ENCODE results near the gene NUB1.
A peak's percentile ranks its signal among the peaks of the same experiment; 100 is the strongest.

The NUB1 gene

DNA sequence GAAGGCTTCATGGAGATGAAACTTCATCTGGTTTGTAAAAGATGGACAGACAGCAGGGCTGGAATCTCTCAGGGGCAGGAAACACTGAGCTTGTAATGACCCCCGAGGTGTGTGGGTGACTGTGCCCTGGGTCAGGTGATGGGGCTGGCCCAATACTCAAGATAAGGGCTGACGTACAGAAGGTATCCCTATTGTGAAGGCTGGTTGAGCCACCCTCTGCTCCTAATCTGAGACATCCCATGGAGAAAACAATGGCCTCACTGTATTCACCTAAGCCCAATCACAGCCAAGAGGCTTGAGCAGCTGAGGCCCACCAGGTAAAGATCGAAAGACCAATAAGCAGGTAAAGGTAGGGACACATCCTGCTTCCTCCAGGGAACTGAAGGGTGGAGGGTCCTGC lies 34.8 kb upstream of the NUB1 start:
- Histone ChIP-seq H2BK15ac (replicated peaks; ENCODE audit: low read depth) (no peak overlapping the region), H2AK5ac (ENCODE audit: low read length) (no peak overlapping the region), H3K4me2 (ENCODE audit: low read length) (no peak overlapping the region), H3K4me3 (ENCODE audit: low read length) (no peak overlapping the region), H3K23ac (ENCODE audit: low read length) (no peak overlapping the region), H2BK5ac (ENCODE audit: low read length) (no peak overlapping the region), H3K27me3 (ENCODE audit: insufficient read depth, low read length, poor library complexity) (no peaks in the 10 kb centered on the region), H2BK120ac (ENCODE audit: low read depth, low read length) (no peak overlapping the region), H3K27ac (ENCODE audit: low read depth, low read length) (no peak overlapping the region), H3K36me3 (ENCODE audit: control insufficient read depth, insufficient read depth, low read length) (no peaks in the 10 kb centered on the region), H3K4ac (ENCODE audit: low read depth, low read length) (no peak overlapping the region), H3K9ac (ENCODE audit: low read length) (no peak overlapping the region), H4K8ac (ENCODE audit: low read depth, low read length) (no peak overlapping the region), H3K56ac (ENCODE audit: low read length) (no peak overlapping the region), H3K79me2 (ENCODE audit: control insufficient read depth, insufficient read depth, low read length) (no peaks in the 10 kb centered on the region), H4K5ac (ENCODE audit: low read length) (no peak overlapping the region), H3K79me1 (ENCODE audit: low read length) (no peaks in the 10 kb centered on the region), H3K4me1 (ENCODE audit: control insufficient read depth, low read depth, low read length) (peaks cover 2% of the 10 kb centered on the region), H3K18ac (ENCODE audit: low read length) (no peak overlapping the region)
- peak; percentile 74 for DNase-seq
- no CpG with 5 or more reads among the region's 3 CpGs for WGBS (ENCODE audit: extremely low coverage, insufficient coverage, low lambda C conversion rate)

DNA sequence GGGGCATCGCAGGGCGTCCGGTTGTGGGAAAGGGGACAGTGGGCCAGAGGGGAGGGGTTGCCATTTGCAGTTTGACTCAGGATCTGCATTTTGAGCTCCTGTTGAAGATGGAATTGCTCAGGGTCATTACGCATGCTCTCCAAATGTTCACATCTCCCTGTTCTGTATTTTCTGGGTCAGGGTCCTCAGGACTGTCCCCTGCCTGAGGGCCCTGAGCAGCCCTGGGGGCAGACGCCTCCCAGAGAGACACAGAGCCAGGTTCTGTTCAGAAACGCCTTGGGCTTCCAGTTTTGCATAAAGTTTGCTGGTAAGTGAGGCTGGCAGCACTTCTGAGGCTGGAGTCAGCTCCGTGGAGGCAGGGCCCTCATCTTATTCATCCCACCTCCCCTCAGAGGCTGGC lies 34.1 kb upstream of the NUB1 start:
- H3K79me1 ChIP-seq (ENCODE audit: low read length), result no peaks in the 10 kb centered on the region
- H2BK5ac ChIP-seq (ENCODE audit: low read length), result no peak overlapping the region
- no peaks in the 10 kb centered on the region for H3K27me3 ChIP-seq (ENCODE audit: insufficient read depth, low read length, poor library complexity)
- no peak overlapping the region for H4K5ac ChIP-seq (ENCODE audit: low read length)
- H3K27ac ChIP-seq (ENCODE audit: low read depth, low read length), result no peak overlapping the region
- no CpG with 5 or more reads among the region's 7 CpGs for WGBS (ENCODE audit: extremely low coverage, insufficient coverage, low lambda C conversion rate)
- no peak overlapping the region for H3K4me3 ChIP-seq (ENCODE audit: low read length)
- no peak for DNase-seq
- no peak overlapping the region for H3K4ac ChIP-seq (ENCODE audit: low read depth, low read length)
- H2BK120ac ChIP-seq (ENCODE audit: low read depth, low read length), result no peak overlapping the region
- no peak overlapping the region for H2BK15ac ChIP-seq (replicated peaks; ENCODE audit: low read depth)
- H2AK5ac ChIP-seq (ENCODE audit: low read length), result no peak overlapping the region
- H3K23ac ChIP-seq (ENCODE audit: low read length), result no peak overlapping the region
- H3K4me1 ChIP-seq (ENCODE audit: control insufficient read depth, low read depth, low read length), result peaks cover 2% of the 10 kb centered on the region
- no peaks in the 10 kb centered on the region for H3K36me3 ChIP-seq (ENCODE audit: control insufficient read depth, insufficient read depth, low read length)
- H3K56ac ChIP-seq (ENCODE audit: low read length), result peak overlapping the region; percentile 10
- H3K18ac ChIP-seq (ENCODE audit: low read length), result no peak overlapping the region
- H3K9ac ChIP-seq (ENCODE audit: low read length), result no peak overlapping the region
- no peak overlapping the region for H3K4me2 ChIP-seq (ENCODE audit: low read length)
- H3K79me2 ChIP-seq (ENCODE audit: control insufficient read depth, insufficient read depth, low read length), result no peaks in the 10 kb centered on the region
- H4K8ac ChIP-seq (ENCODE audit: low read depth, low read length), result no peak overlapping the region

DNA sequence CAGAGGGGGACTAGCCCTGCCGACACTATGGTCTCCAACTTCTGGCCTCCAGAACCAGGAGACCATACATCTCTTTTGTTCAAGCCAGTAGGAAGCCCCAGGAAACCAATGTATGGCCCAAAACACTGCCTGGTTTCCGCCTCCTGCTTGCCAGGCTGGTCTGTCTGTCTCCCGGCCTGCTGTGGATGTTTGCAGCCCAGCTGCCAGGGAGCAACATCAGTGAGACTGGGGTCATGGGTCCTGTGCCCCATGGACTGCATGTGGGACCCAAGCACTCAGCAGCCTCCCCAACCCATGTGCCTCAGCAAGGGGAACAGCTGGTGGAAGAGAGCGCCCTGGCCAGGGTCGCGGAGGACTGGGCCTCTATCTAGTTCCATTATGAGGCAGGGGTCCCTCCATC lies 33.4 kb upstream of the NUB1 start:
- WGBS (ENCODE audit: extremely low coverage, insufficient coverage, low lambda C conversion rate), result no CpG with 5 or more reads among the region's 6 CpGs
- Histone ChIP-seq H3K4ac (ENCODE audit: low read depth, low read length) (no peak overlapping the region), H3K4me3 (ENCODE audit: low read length) (no peak overlapping the region)

DNA sequence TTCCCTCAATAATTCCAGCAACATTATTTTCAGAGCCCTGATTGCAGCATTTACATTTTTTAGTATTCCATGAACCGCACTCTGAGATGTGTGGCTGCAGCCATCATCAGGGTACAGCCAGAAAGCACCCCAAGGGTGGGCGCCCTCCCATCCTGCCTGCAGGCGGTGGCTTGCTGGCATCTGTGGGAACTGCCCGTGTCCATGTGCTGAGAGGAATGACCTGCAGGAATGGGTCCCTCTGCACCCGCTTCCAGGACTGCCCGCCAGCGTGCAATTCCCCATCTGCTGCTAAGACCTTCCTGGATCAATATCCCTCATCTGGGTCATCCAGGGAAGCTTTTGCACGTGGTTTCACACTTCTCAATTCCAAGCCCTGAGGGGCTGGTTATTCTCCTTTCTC lies 32.8 kb upstream of the NUB1 start:
- Histone ChIP-seq H3K79me1 (ENCODE audit: low read length) (no peaks in the 10 kb centered on the region), H2BK5ac (ENCODE audit: low read length) (no peak overlapping the region), H3K4me3 (ENCODE audit: low read length) (no peak overlapping the region), H3K4ac (ENCODE audit: low read depth, low read length) (no peak overlapping the region), H3K56ac (ENCODE audit: low read length) (no peak overlapping the region), H2BK120ac (ENCODE audit: low read depth, low read length) (no peak overlapping the region), H3K4me1 (ENCODE audit: control insufficient read depth, low read depth, low read length) (peaks cover 2% of the 10 kb centered on the region), H3K27ac (ENCODE audit: low read depth, low read length) (no peak overlapping the region), H3K4me2 (ENCODE audit: low read length) (no peak overlapping the region), H2BK15ac (replicated peaks; ENCODE audit: low read depth) (no peak overlapping the region), H4K8ac (ENCODE audit: low read depth, low read length) (no peak overlapping the region), H3K18ac (ENCODE audit: low read length) (no peak overlapping the region), H4K5ac (ENCODE audit: low read length) (no peak overlapping the region), H3K9ac (ENCODE audit: low read length) (no peak overlapping the region), H3K27me3 (ENCODE audit: insufficient read depth, low read length, poor library complexity) (no peaks in the 10 kb centered on the region), H3K36me3 (ENCODE audit: control insufficient read depth, insufficient read depth, low read length) (no peaks in the 10 kb centered on the region), H3K23ac (ENCODE audit: low read length) (no peak overlapping the region), H3K79me2 (ENCODE audit: control insufficient read depth, insufficient read depth, low read length) (no peaks in the 10 kb centered on the region), H2AK5ac (ENCODE audit: low read length) (no peak overlapping the region)
- no peak for DNase-seq
- no CpG with 5 or more reads among the region's 8 CpGs for WGBS (ENCODE audit: extremely low coverage, insufficient coverage, low lambda C conversion rate)

More for the DNA sequence above, 33.4 kb upstream of the NUB1 start:
- Histone ChIP-seq H4K5ac (ENCODE audit: low read length) (no peak overlapping the region), H3K9ac (ENCODE audit: low read length) (no peak overlapping the region), H3K36me3 (ENCODE audit: control insufficient read depth, insufficient read depth, low read length) (no peaks in the 10 kb centered on the region), H3K4me1 (ENCODE audit: control insufficient read depth, low read depth, low read length) (peaks cover 2% of the 10 kb centered on the region), H3K79me2 (ENCODE audit: control insufficient read depth, insufficient read depth, low read length) (no peaks in the 10 kb centered on the region), H3K23ac (ENCODE audit: low read length) (no peak overlapping the region), H4K8ac (ENCODE audit: low read depth, low read length) (no peak overlapping the region), H3K27ac (ENCODE audit: low read depth, low read length) (no peak overlapping the region), H2BK120ac (ENCODE audit: low read depth, low read length) (no peak overlapping the region), H3K56ac (ENCODE audit: low read length) (no peak overlapping the region), H2BK5ac (ENCODE audit: low read length) (no peak overlapping the region), H3K4me2 (ENCODE audit: low read length) (no peak overlapping the region), H3K79me1 (ENCODE audit: low read length) (no peaks in the 10 kb centered on the region), H2BK15ac (replicated peaks; ENCODE audit: low read depth) (no peak overlapping the region), H3K27me3 (ENCODE audit: insufficient read depth, low read length, poor library complexity) (no peaks in the 10 kb centered on the region), H3K18ac (ENCODE audit: low read length) (no peak overlapping the region), H2AK5ac (ENCODE audit: low read length) (no peak overlapping the region)
- no peak for DNase-seq

DNA sequence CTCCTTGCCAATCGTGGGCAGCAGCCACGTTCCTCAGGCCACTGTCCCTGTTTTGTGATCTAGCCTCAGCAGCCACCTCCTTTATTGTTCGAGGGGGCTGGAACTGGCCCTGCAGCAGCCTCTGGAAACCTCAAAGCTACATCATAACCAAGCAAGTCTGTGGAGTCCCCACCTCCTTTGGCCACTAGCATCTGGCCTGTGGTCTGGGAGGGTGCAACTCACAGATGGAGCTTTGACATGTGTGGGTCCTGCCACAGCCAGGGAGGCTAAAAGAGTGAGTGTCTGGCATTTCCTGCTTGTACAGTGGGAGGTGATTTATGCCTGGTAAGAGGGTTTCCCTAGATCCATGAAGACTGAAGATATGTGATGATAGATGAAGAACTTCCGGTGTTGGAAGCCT lies 32.3 kb upstream of the NUB1 start:
- no peak overlapping the region for H4K8ac ChIP-seq (ENCODE audit: low read depth, low read length)
- no peak overlapping the region for H3K23ac ChIP-seq (ENCODE audit: low read length)
- H3K18ac ChIP-seq (ENCODE audit: low read length), result no peak overlapping the region
- H3K79me1 ChIP-seq (ENCODE audit: low read length), result no peaks in the 10 kb centered on the region
- no peak overlapping the region for H3K4me3 ChIP-seq (ENCODE audit: low read length)
- H2AK5ac ChIP-seq (ENCODE audit: low read length), result no peak overlapping the region
- WGBS (ENCODE audit: extremely low coverage, insufficient coverage, low lambda C conversion rate), result no CpG with 5 or more reads among the region's 4 CpGs
- H3K36me3 ChIP-seq (ENCODE audit: control insufficient read depth, insufficient read depth, low read length), result no peaks in the 10 kb centered on the region
- H3K56ac ChIP-seq (ENCODE audit: low read length), result no peak overlapping the region
- H3K79me2 ChIP-seq (ENCODE audit: control insufficient read depth, insufficient read depth, low read length), result no peaks in the 10 kb centered on the region
- H2BK5ac ChIP-seq (ENCODE audit: low read length), result no peak overlapping the region
- H3K9ac ChIP-seq (ENCODE audit: low read length), result no peak overlapping the region
- H3K4ac ChIP-seq (ENCODE audit: low read depth, low read length), result no peak overlapping the region
- H4K5ac ChIP-seq (ENCODE audit: low read length), result no peak overlapping the region
- no peaks in the 10 kb centered on the region for H3K27me3 ChIP-seq (ENCODE audit: insufficient read depth, low read length, poor library complexity)
- no peak overlapping the region for H3K4me2 ChIP-seq (ENCODE audit: low read length)
- H3K27ac ChIP-seq (ENCODE audit: low read depth, low read length), result no peak overlapping the region
- DNase-seq, result no peak
- H3K4me1 ChIP-seq (ENCODE audit: control insufficient read depth, low read depth, low read length), result peaks cover 2% of the 10 kb centered on the region
- no peak overlapping the region for H2BK120ac ChIP-seq (ENCODE audit: low read depth, low read length)
- no peak overlapping the region for H2BK15ac ChIP-seq (replicated peaks; ENCODE audit: low read depth)

DNA sequence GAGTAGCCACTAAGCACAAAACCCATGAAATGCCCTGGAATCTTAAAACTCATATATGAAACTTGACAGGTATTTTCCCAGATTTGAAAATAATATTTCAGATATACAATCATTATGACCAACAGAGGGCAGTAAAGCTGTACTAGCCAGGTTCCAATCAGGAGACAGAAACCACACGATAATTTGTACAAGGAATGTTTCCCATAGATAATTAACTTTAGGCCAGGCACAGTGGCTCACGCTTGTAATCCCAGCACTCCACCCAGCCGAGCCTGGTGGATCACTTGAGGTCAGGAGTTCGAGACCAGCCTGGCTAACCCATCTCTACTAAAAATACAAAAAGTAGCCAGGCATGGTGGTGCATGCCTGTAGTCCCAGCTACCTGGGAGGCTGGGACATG lies 31.0 kb upstream of the NUB1 start:
- DNase-seq, result no peak

More for the DNA sequence above, 31.0 kb upstream of the NUB1 start:
- H2BK120ac ChIP-seq (ENCODE audit: low read depth, low read length), result no peak overlapping the region
- H3K56ac ChIP-seq (ENCODE audit: low read length), result no peak overlapping the region
- H3K79me2 ChIP-seq (ENCODE audit: control insufficient read depth, insufficient read depth, low read length), result no peaks in the 10 kb centered on the region
- no peak overlapping the region for H3K4ac ChIP-seq (ENCODE audit: low read depth, low read length)
- no peak overlapping the region for H3K4me3 ChIP-seq (ENCODE audit: low read length)
- no peak overlapping the region for H3K27ac ChIP-seq (ENCODE audit: low read depth, low read length)
- H3K18ac ChIP-seq (ENCODE audit: low read length), result no peak overlapping the region
- no CpG with 5 or more reads among the region's 4 CpGs for WGBS (ENCODE audit: extremely low coverage, insufficient coverage, low lambda C conversion rate)
- no peaks in the 10 kb centered on the region for H3K79me1 ChIP-seq (ENCODE audit: low read length)
- H2BK5ac ChIP-seq (ENCODE audit: low read length), result no peak overlapping the region
- no peak overlapping the region for H3K23ac ChIP-seq (ENCODE audit: low read length)
- H3K9ac ChIP-seq (ENCODE audit: low read length), result no peak overlapping the region
- H3K27me3 ChIP-seq (ENCODE audit: insufficient read depth, low read length, poor library complexity), result no peaks in the 10 kb centered on the region
- H3K4me2 ChIP-seq (ENCODE audit: low read length), result no peak overlapping the region
- peaks cover 2% of the 10 kb centered on the region for H3K4me1 ChIP-seq (ENCODE audit: control insufficient read depth, low read depth, low read length)
- H2BK15ac ChIP-seq (replicated peaks; ENCODE audit: low read depth), result no peak overlapping the region
- no peaks in the 10 kb centered on the region for H3K36me3 ChIP-seq (ENCODE audit: control insufficient read depth, insufficient read depth, low read length)
- H4K8ac ChIP-seq (ENCODE audit: low read depth, low read length), result no peak overlapping the region
- H2AK5ac ChIP-seq (ENCODE audit: low read length), result no peak overlapping the region
- no peak overlapping the region for H4K5ac ChIP-seq (ENCODE audit: low read length)

Measured in mesendoderm (in vitro differentiated cells).